Gastrocnemius medialis (tissue), 4 donors: ENCODE data around the gene RPAP3.
A peak's percentile ranks its signal among the peaks of the same experiment; 100 is the strongest.

ENCODE experiments used
- CTCF ChIP-seq, 5 experiments: fragments of 450-650 bp in 3 of 5; fragments of 200-600 bp in 2 of 5; sonication (generic) in 2 of 5; IDR thresholded peaks in 4 of 5; conservative IDR thresholded peaks in 1 of 5; 1 replicate in 4 of 5; 2 replicates in 1 of 5; pipeline ENCODE4 v1.5.1; 2016 to 2019; ENCODE audit warnings: antibody characterized with exemption in 5 of 5, mild to moderate bottlenecking in 3 of 5, moderate library complexity in 3 of 5
- POLR2A ChIP-seq, 2 donors: fragments of 450-650 bp; IDR thresholded peaks; one replicate each; pipeline ENCODE4 v1.6.1; 2017; ENCODE audit warnings: antibody characterized with exemption in 2 of 2, mild to moderate bottlenecking in 2 of 2, moderate library complexity in 2 of 2

- TF ChIP-seq POLR2A (IDR thresholded peaks at IDR 0.05) (no peak), CTCF (IDR thresholded peaks at IDR 0.05 in 4 of 5, conservative IDR thresholded peaks at IDR 0.05 in 1 of 5) (peak; percentile 19 to 53 (median 42))
These were observed 38.3 kb upstream of the RPAP3 start for GRCh38 chr12:47744005-47744651.
